SK-N-SH (cell line): ENCODE data around the gene MED26. TPM values are rescaled to one million over a fixed set of nuclear protein-coding genes. Genes with fewer than 3 reads are reported as not detected.

ENCODE experiments used
- CTCF ChIA-PET: fragments of 300-600, 350-600 bp; formaldehyde crosslinking; extraction: SDS; loops from one replicate; lab custom pipeline; 2021; lab: Yijun Ruan, JAX
- POLR2A ChIA-PET: fragments of 350-600 bp; sonication (Branson Sonifier 250); formaldehyde crosslinking; extraction: SDS; loops from one replicate; lab custom pipeline; 2020; ENCODE audit warnings: antibody characterized with exemption, inconsistent platforms; lab: Yijun Ruan, JAX
- DNase-seq: peaks from one replicate; pipeline ENCODE4 v3.0.0; 2012
- H2AFZ ChIP-seq: fragments of 200-600 bp; sonication (generic); 2 replicates; pipeline ENCODE4 v1.8.1; 2016; ENCODE audit warnings: antibody characterized with exemption, mild to moderate bottlenecking, low read depth
- H3F3A ChIP-seq: fragments of 200-600 bp; sonication (generic); replicated peaks from 2 replicates; pipeline ENCODE3; 2016; ENCODE audit warnings: antibody characterized with exemption, mild to moderate bottlenecking; ENCODE audit not compliant: insufficient read depth
- H3K27ac ChIP-seq, 2 experiments: fragments of 200-500 bp in 1 of 2; fragments of 200-600 bp in 1 of 2; sonication (Bioruptor generic) in 1 of 2; sonication (generic), shearing (Covaris generic) in 1 of 2; 2 replicates each; pipeline versions ENCODE4 v1.5.1 to v1.6.1; 2014 to 2016; ENCODE audit warnings: low read depth in 2 of 2, inconsistent platforms in 1 of 2, low read length in 1 of 2, mild to moderate bottlenecking in 1 of 2, mixed read lengths in 1 of 2
- H3K27me3 ChIP-seq: fragments of 200-600 bp; sonication (generic), shearing (Covaris generic); 2 replicates; pipeline ENCODE4 v1.6.1; 2016; ENCODE audit warnings: mixed run types; ENCODE audit not compliant: insufficient read depth
- H3K36me3 ChIP-seq, 2 experiments: fragments of 200-500 bp in 1 of 2; fragments of 200-600 bp in 1 of 2; sonication (Bioruptor generic) in 1 of 2; sonication (generic) in 1 of 2; replicated peaks in 1 of 2; 2 replicates each; pipeline versions ENCODE3 to v1.5.1; 2014 to 2016; ENCODE audit warnings: low read length in 1 of 2, mild to moderate bottlenecking in 1 of 2; ENCODE audit not compliant: insufficient read depth in 2 of 2, control insufficient read depth in 1 of 2
- H3K4me1 ChIP-seq, 2 experiments: fragments of 200-500 bp in 1 of 2; fragments of 200-600 bp in 1 of 2; sonication (Bioruptor generic) in 1 of 2; sonication (generic), shearing (Covaris generic) in 1 of 2; 2 replicates each; pipeline versions ENCODE4 v1.5.1 to v1.6.1; 2014 to 2016; ENCODE audit warnings: low read depth in 1 of 2, low read length in 1 of 2, mixed run types in 1 of 2; ENCODE audit not compliant: insufficient read depth in 2 of 2, control insufficient read depth in 1 of 2
- H3K4me2 ChIP-seq: fragments of 200-600 bp; sonication (generic), shearing (Covaris generic); 2 replicates; pipeline ENCODE4 v1.6.1; 2017; ENCODE audit warnings: mixed run types
- H3K4me3 ChIP-seq, 2 experiments: fragments of 200-500 bp in 1 of 2; fragments of 200-600 bp in 1 of 2; sonication (Bioruptor generic) in 1 of 2; sonication (generic), shearing (Covaris generic) in 1 of 2; 2 replicates each; pipeline versions ENCODE4 v1.5.1 to v1.8.1; 2014 to 2016; ENCODE audit warnings: low read depth in 2 of 2, inconsistent platforms in 1 of 2, low read length in 1 of 2, mild to moderate bottlenecking in 1 of 2, mixed read lengths in 1 of 2, moderate library complexity in 1 of 2
- H3K79me2 ChIP-seq: fragments of 200-600 bp; sonication (generic); 2 replicates; pipeline ENCODE4 v1.8.1; 2017; ENCODE audit warnings: mild to moderate bottlenecking; ENCODE audit not compliant: insufficient read depth
- H3K9ac ChIP-seq: fragments of 200-600 bp; sonication (generic); 2 replicates; pipeline ENCODE4 v1.6.1; 2017; ENCODE audit warnings: mixed run types
- H3K9me2 ChIP-seq: fragments of 200-600 bp; sonication (generic); 2 replicates; pipeline ENCODE4 v1.6.1; 2017; ENCODE audit warnings: mixed run types
- H3K9me3 ChIP-seq: fragments of 200-600 bp; sonication (generic); 2 replicates; pipeline ENCODE4 v1.6.1; 2017; ENCODE audit warnings: mixed run types, mild to moderate bottlenecking, moderate library complexity
- H4K20me1 ChIP-seq: fragments of 200-600 bp; sonication (generic); 2 replicates; pipeline ENCODE4 v1.6.1; 2017; ENCODE audit warnings: mild to moderate bottlenecking, mixed run types; ENCODE audit not compliant: insufficient read depth
- FOSL2 ChIP-seq: IDR thresholded peaks from 2 replicates; pipeline ENCODE4 v1.4.0; 2012; ENCODE audit warnings: low read depth, mild to moderate bottlenecking, moderate library complexity, borderline replicate concordance
- GABPA ChIP-seq: IDR thresholded peaks from 2 replicates; pipeline ENCODE4 v1.4.0; 2012; ENCODE audit warnings: low read depth, mild to moderate bottlenecking
- GATA2 ChIP-seq: sonication (generic); formaldehyde crosslinking; IDR thresholded peaks from 2 replicates; pipeline ENCODE4 v1.5.0; 2020; ENCODE audit warnings: mild to moderate bottlenecking, missing genetic modification reagents
- IRF3 ChIP-seq: fragments of 150-350 bp; IDR thresholded peaks from 2 replicates; pipeline ENCODE4 v1.6.1; 2016; ENCODE audit warnings: mild to moderate bottlenecking, low read depth, low read length
- MEF2A ChIP-seq: IDR thresholded peaks from 2 replicates; pipeline ENCODE4 v1.4.0; 2012; ENCODE audit warnings: low read depth, borderline replicate concordance
- NFIC ChIP-seq: IDR thresholded peaks from 2 replicates; pipeline ENCODE4 v1.4.0; 2012; ENCODE audit warnings: borderline replicate concordance
- PBX3 ChIP-seq: IDR thresholded peaks from 2 replicates; pipeline ENCODE4; 2012
- RCOR1 ChIP-seq: fragments of 150-350 bp; IDR thresholded peaks from 2 replicates; pipeline ENCODE4 v1.6.1; 2017; ENCODE audit warnings: antibody characterized with exemption, low read length
- RFX5 ChIP-seq: IDR thresholded peaks from 2 replicates; pipeline ENCODE4 v1.6.1; 2012; ENCODE audit warnings: mild to moderate bottlenecking, improper control_type of control experiment, low read length
- RXRA ChIP-seq: IDR thresholded peaks from 2 replicates; pipeline ENCODE4 v1.4.0; 2012; ENCODE audit warnings: low read depth, mild to moderate bottlenecking, borderline replicate concordance
- SMC3 ChIP-seq: IDR thresholded peaks from 2 replicates; pipeline ENCODE4 v1.6.1; 2012; ENCODE audit warnings: low read depth, low read length, improper control_type of control experiment
- TAF1 ChIP-seq: IDR thresholded peaks from 2 replicates; pipeline ENCODE4 v1.6.1; 2012; ENCODE audit warnings: low read depth, mild to moderate bottlenecking, low read length, moderate library complexity, borderline replicate concordance
- TCF12 ChIP-seq: IDR thresholded peaks from 2 replicates; pipeline ENCODE4 v1.4.0; 2012
- WGBS: methylation state at CpG from one replicate; pipeline ENCODE4 v1.1.6; 2017; ENCODE audit warnings: low lambda C conversion rate; 5-methylcytosine and 5-hydroxymethylcytosine counted together
- polyA plus RNA-seq, 3 experiments: library from polyadenylated mRNA; depleted of rRNA; stranded (reverse); fragments of >200 nt; gene quantifications; 2 replicates each; pipeline ENCODE4 v1.2.3, GENCODE V29; 2012
- TF ChIP-seq, protein P1 (sequence below): fragments of 200-600 bp; sonication (generic); IDR thresholded peaks from 2 replicates; pipeline ENCODE4 v1.6.1; 2017; ENCODE audit warnings: antibody characterized with exemption, mild to moderate bottlenecking, moderate library complexity

Gene MED26
- polyA plus RNA-seq, 1 of the 3 experiments (the other 2 are of a cell fraction) = 3.5 TPM

DNA sequence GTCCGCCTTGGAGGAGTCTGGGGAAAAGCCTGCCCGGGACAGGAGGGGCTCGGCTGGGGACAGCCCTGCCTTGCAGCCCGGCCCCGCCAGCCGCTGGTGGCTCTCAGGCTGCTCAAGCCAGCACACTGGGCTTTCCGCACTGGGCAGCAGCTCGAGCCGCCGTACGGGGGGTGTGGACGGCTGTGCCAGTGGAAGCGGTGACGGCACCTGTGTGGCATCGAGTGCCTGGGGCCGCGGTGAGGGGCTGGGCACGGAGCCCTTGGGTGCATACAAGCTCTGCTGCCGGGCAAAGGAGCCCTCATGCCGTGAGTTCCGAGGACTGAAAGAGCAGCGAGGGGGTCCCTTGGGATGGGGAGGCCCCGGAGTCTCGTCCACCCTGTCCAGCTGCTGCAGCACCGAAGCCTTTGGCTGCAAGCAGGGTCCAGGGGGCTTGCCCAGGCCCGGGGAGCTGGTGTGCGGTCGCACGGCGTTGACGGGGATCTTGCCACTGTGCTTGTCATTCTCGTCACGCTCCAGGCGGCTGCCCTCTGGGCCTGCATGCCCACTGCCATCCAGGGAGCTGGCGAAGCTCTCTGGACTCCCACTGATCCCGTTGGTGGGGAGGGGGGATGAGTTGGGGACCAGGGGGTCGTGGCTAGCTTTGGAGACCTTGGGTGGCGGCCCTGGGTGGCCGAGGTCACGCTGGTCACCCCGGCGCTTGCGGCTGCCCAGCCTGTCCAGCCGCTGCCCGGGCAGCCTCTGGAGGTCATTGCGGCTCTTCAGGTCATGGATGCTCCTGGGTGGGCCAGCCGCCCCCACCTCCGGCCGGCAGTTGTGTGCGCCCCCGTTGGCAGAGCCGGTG is 51.1 kb downstream of the MED26 start:
- CTCF ChIA-PET = interaction anchor here (1.2 kb wide), 1 partner anchor 11 kb away, joined by 6 read pairs; no protein-coding TSS in a partner anchor

More for the DNA sequence above, 51.1 kb downstream of the MED26 start:
- H3F3A ChIP-seq = no peaks in the 10 kb centered on the region
- H3K9me3 ChIP-seq = no peaks in the 10 kb centered on the region
- peaks cover 10 to 34% of the 10 kb centered on the region in 2 experiments; a peak in 3 of 4 replicates for H3K4me1 ChIP-seq
- DNase-seq = no peak
- no peaks in the 10 kb centered on the region for H3K27me3 ChIP-seq
- H3K4me3 ChIP-seq = no peak overlapping the region
- POLR2A ChIA-PET = no interaction called here
- no peak overlapping the region for H3K4me2 ChIP-seq
- H4K20me1 ChIP-seq = peaks cover 80% of the 10 kb centered on the region
- no peak overlapping the region for H3K9ac ChIP-seq
- H3K27ac ChIP-seq = no peak overlapping the region; a peak in 1 of 4 replicates
- no peaks in the 10 kb centered on the region for H3K9me2 ChIP-seq
- peaks cover 17 to 48% of the 10 kb centered on the region in 2 experiments for H3K36me3 ChIP-seq
- TF ChIP-seq TAF1 (no peak), GATA2 (CRISPR knock-in tag) (no peak), RCOR1 (no peak), IRF3 (no peak), PBX3 (no peak), TCF12 (no peak), GABPA (no peak), RFX5 (no peak), RXRA (no peak), FOSL2 (no peak), NFIC (no peak), SMC3 (no peak), MEF2A (no peak)
- TF ChIP-seq, protein P1, sequence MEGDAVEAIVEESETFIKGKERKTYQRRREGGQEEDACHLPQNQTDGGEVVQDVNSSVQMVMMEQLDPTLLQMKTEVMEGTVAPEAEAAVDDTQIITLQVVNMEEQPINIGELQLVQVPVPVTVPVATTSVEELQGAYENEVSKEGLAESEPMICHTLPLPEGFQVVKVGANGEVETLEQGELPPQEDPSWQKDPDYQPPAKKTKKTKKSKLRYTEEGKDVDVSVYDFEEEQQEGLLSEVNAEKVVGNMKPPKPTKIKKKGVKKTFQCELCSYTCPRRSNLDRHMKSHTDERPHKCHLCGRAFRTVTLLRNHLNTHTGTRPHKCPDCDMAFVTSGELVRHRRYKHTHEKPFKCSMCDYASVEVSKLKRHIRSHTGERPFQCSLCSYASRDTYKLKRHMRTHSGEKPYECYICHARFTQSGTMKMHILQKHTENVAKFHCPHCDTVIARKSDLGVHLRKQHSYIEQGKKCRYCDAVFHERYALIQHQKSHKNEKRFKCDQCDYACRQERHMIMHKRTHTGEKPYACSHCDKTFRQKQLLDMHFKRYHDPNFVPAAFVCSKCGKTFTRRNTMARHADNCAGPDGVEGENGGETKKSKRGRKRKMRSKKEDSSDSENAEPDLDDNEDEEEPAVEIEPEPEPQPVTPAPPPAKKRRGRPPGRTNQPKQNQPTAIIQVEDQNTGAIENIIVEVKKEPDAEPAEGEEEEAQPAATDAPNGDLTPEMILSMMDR = no peak
- H2AFZ ChIP-seq = no peak overlapping the region
- H3K79me2 ChIP-seq = peaks cover 95% of the 10 kb centered on the region
- WGBS = 96% methylated on average over 22 of the region's 52 CpGs
